ENCODE results near the gene LENG1.
"Not testable (repeated sequence)": the region's sequence is repeated elsewhere in the genome, so short reads cannot be mapped to it uniquely, and the experiment has no call there.

LENG1 gene

GRCh38 chr19:54189735-54190502 is 30.4 kb upstream of the LENG1 start:
- ATAC-seq (peak; percentile 67), DNase-seq (peak; percentile 100)

GRCh38 chr19:54189145-54189734 is 29.7 kb upstream of the LENG1 start, which contains the start of gene MBOAT7:
Gene MBOAT7 (minus strand): TSS chr19:54189580. CDS start chr19:54188508, 1,072 bp downstream.
- DNase-seq (no peak), ATAC-seq (peak; percentile 3)

GRCh38 chr19:54188215-54188871 is 28.8 kb upstream of the LENG1 start:
- no peak for ATAC-seq
- peak; percentile 68 for DNase-seq

- no peak for DNase-seq
- ATAC-seq, result no peak
These were observed 27.4 kb upstream of the LENG1 start for GRCh38 chr19:54186934-54187381.

GRCh38 chr19:54186351-54186750 is 26.8 kb upstream of the LENG1 start:
- ATAC-seq (no peak), DNase-seq (no peak)

- no peak for DNase-seq
- no peak for ATAC-seq
These were observed 23.9 kb upstream of the LENG1 start for GRCh38 chr19:54183431-54183830.

GRCh38 chr19:54181894-54182293 is 22.4 kb upstream of the LENG1 start:
- DNase-seq, ATAC-seq: not testable (repeated sequence)

- ATAC-seq, result no peak
- no peak for DNase-seq
These were observed 21.2 kb upstream of the LENG1 start for GRCh38 chr19:54180691-54181091.

- no peak for DNase-seq
- ATAC-seq, result no peak
These were observed 20.5 kb upstream of the LENG1 start for GRCh38 chr19:54179921-54180461.

- no peak for DNase-seq
- ATAC-seq, result no peak
These were observed 19.8 kb upstream of the LENG1 start for GRCh38 chr19:54179262-54179852.

- ATAC-seq (peak; percentile 76), DNase-seq (no peak)
These were observed 19.2 kb upstream of the LENG1 start for GRCh38 chr19:54178581-54179261.

GRCh38 chr19:54173951-54174834 is 14.7 kb upstream of the LENG1 start:
- no peak for ATAC-seq
- no peak for DNase-seq

GRCh38 chr19:54173359-54173699 is 13.8 kb upstream of the LENG1 start:
- ATAC-seq, result no peak
- DNase-seq, result no peak

- ATAC-seq, result no peak
- no peak for DNase-seq
These were observed 13.2 kb upstream of the LENG1 start, which contains the start of gene TMC4 for GRCh38 chr19:54172471-54173358. Gene TMC4 (minus strand): TSS chr19:54173160. CDS start chr19:54173117, 43 bp downstream.

GRCh38 chr19:54171736-54172431 is 12.4 kb upstream of the LENG1 start:
- not testable (repeated sequence) for ATAC-seq, DNase-seq

GRCh38 chr19:54169149-54169740 is 9.7 kb upstream of the LENG1 start:
- ATAC-seq, result no peak
- DNase-seq, result no peak

- peak; percentile 86 for ATAC-seq
- peak; percentile 98 for DNase-seq
These were observed 8.8 kb upstream of the LENG1 start for GRCh38 chr19:54168174-54168917.

GRCh38 chr19:54165222-54165621 is 5.7 kb upstream of the LENG1 start:
- no peak for ATAC-seq
- no peak for DNase-seq
